Esophagus squamous epithelium (tissue), 5 donors: ENCODE measurements around the gene FGFBP2. TPM values are rescaled to one million over a fixed set of nuclear protein-coding genes. Genes with fewer than 3 reads are reported as not detected.
"Not testable (repeated sequence)": the region's sequence is repeated elsewhere in the genome, so short reads cannot be mapped to it uniquely, and the experiment has no call there.

Experiments
- DNase-seq: peaks from one replicate; lab custom pipeline; 2025; lab: John Stamatoyannopoulos, UW
- H3K27ac ChIP-seq, 4 donors: fragments of 200-600 bp; sonication (generic); one replicate each; pipeline ENCODE4 v1.5.1; 2016 to 2019; ENCODE audit warnings: mild to moderate bottlenecking in 1 of 4
- H3K27me3 ChIP-seq, 4 donors: fragments of 200-600 bp; sonication (generic); 1 replicate in 3 of 4; 2 replicates in 1 of 4; pipeline versions ENCODE4 v1.5.1 to v1.6.0; 2017 to 2021; ENCODE audit warnings: antibody characterized with exemption in 1 of 4
- H3K36me3 ChIP-seq, 3 donors: fragments of 200-600 bp; sonication (generic); one replicate each; pipeline ENCODE4 v1.5.1; 2016 to 2019
- H3K4me1 ChIP-seq, 3 donors: fragments of 200-600 bp; sonication (generic); one replicate each; pipeline ENCODE4 v1.5.1; 2017 to 2019
- H3K4me3 ChIP-seq, 4 donors: fragments of 200-600 bp; sonication (generic); 1 replicate in 3 of 4; 2 replicates in 1 of 4; pipeline ENCODE4 v1.5.1; 2016 to 2019; ENCODE audit warnings: mild to moderate bottlenecking in 2 of 4, moderate library complexity in 1 of 4
- H3K9me3 ChIP-seq, 3 donors: fragments of 200-600 bp; sonication (generic); one replicate each; pipeline ENCODE4 v1.5.1; 2016 to 2019
- CTCF ChIP-seq, 6 experiments: fragments of 450-650 bp in 4 of 6; fragments of 200-600 bp in 2 of 6; sonication (generic) in 2 of 6; IDR thresholded peaks; one replicate each; pipeline ENCODE4 v1.5.1; 2016 to 2019; ENCODE audit warnings: antibody characterized with exemption in 6 of 6, mild to moderate bottlenecking in 4 of 6, moderate library complexity in 4 of 6
- POLR2A ChIP-seq, 4 donors: fragments of 450-650 bp; IDR thresholded peaks; one replicate each; pipeline ENCODE4 v1.6.1; 2017; ENCODE audit warnings: antibody characterized with exemption in 4 of 4, mild to moderate bottlenecking in 4 of 4, moderate library complexity in 3 of 4
- WGBS, 2 donors: methylation state at CpG; one replicate each; pipeline ENCODE4 v1.1.5; 2018; 5-methylcytosine and 5-hydroxymethylcytosine counted together
- intact Hi-C: fragments of 100-400 bp; cut with DNase I; formaldehyde crosslinking; loops from one replicate; pipeline ENCODE4 v1.15.0; 2022
- total RNA-seq, 4 donors: library from RNA; depleted of rRNA; stranded (reverse); fragments of >200 nt; gene quantifications; one replicate each; pipeline ENCODE4 v1.1.0, GENCODE V29; 2016
- donor health status: DM: yes; HTN: yes; CAD: no.

Gene FGFBP2
- total RNA-seq, 4 donors from 2014 or later, result not detected

- intact Hi-C loops, result no loop called here
- no peak for DNase-seq
- no peaks in the 10 kb centered on the region for H3K36me3 ChIP-seq
- TF ChIP-seq POLR2A (IDR thresholded peaks at IDR 0.05) (no peak), CTCF (IDR thresholded peaks at IDR 0.05) (no peak)
- H3K9me3 ChIP-seq, result no peaks in the 10 kb centered on the region
- 98 to 100% methylated on average over 2 of the region's 2 CpGs for WGBS, 2 donors
- no peaks in the 10 kb centered on the region for H3K27me3 ChIP-seq
- no peak overlapping the region for H3K4me3 ChIP-seq
- H3K4me1 ChIP-seq, result peaks cover 9 to 80% (median 15%) of the 10 kb centered on the region in 3 donors
- H3K27ac ChIP-seq, result no peak overlapping the region
Measured at GRCh38 chr4:15917297-15917696, 45.7 kb downstream of the FGFBP2 start.

GRCh38 chr4:15916358-15916757, 46.6 kb downstream of the FGFBP2 start:
- H3K36me3 ChIP-seq, H3K9me3 ChIP-seq, intact Hi-C loops, H3K4me3 ChIP-seq, H3K27me3 ChIP-seq, DNase-seq: not testable (repeated sequence)
- Histone ChIP-seq H3K27ac (peak overlapping the region in 2 of 4 donors; percentile 72 to 81), H3K4me1 (peaks cover 9 to 76% (median 15%) of the 10 kb centered on the region in 3 donors)
- WGBS, 2 donors, result 61 to 83% methylated on average over 9 of the region's 9 CpGs

GRCh38 chr4:15914736-15915135, 48.2 kb downstream of the FGFBP2 start:
- intact Hi-C loops, result no loop called here
- WGBS, 2 donors, result 75 to 82% methylated on average over 2 of the region's 2 CpGs
- Histone ChIP-seq H3K36me3 (no peaks in the 10 kb centered on the region), H3K27ac (peak overlapping the region in 3 of 4 donors; percentile 69 to 81 (median 72)), H3K27me3 (no peaks in the 10 kb centered on the region), H3K4me3 (no peak overlapping the region), H3K4me1 (peaks cover 9 to 77% (median 11%) of the 10 kb centered on the region in 3 donors), H3K9me3 (no peaks in the 10 kb centered on the region)
- TF ChIP-seq CTCF (IDR thresholded peaks at IDR 0.05) (peak in 1 of 6 experiments; percentile 13), POLR2A (IDR thresholded peaks at IDR 0.05) (no peak)
- DNase-seq, result no peak

GRCh38 chr4:15914291-15914690, 48.7 kb downstream of the FGFBP2 start:
- no peak overlapping the region for H3K4me3 ChIP-seq
- DNase-seq, result no peak
- H3K9me3 ChIP-seq, result no peaks in the 10 kb centered on the region
- H3K36me3 ChIP-seq, result no peaks in the 10 kb centered on the region
- peak overlapping the region in 3 of 4 donors; percentile 69 to 81 (median 72) for H3K27ac ChIP-seq
- WGBS, 2 donors, result 58 to 86% methylated on average over 3 to 4 of the region's 4 CpGs
- TF ChIP-seq CTCF (IDR thresholded peaks at IDR 0.05), result no peak
- TF ChIP-seq POLR2A (IDR thresholded peaks at IDR 0.05), result no peak
- peaks cover 9 to 81% (median 11%) of the 10 kb centered on the region in 3 donors for H3K4me1 ChIP-seq
- intact Hi-C loops, result no loop called here
- no peaks in the 10 kb centered on the region for H3K27me3 ChIP-seq

GRCh38 chr4:15913631-15913970, 49.4 kb downstream of the FGFBP2 start:
- 20 to 49% methylated on average over 2 of the region's 2 CpGs for WGBS, 2 donors
- H3K27ac ChIP-seq, result peak overlapping the region in 3 of 4 donors; percentile 69 to 81 (median 72)
- no peak overlapping the region for H3K4me3 ChIP-seq
- intact Hi-C loops, result no loop called here
- TF ChIP-seq CTCF (IDR thresholded peaks at IDR 0.05) (no peak), POLR2A (IDR thresholded peaks at IDR 0.05) (no peak)
- no peaks in the 10 kb centered on the region for H3K9me3 ChIP-seq
- no peak for DNase-seq
- H3K4me1 ChIP-seq, result peaks cover 9 to 80% (median 10%) of the 10 kb centered on the region in 3 donors
- no peaks in the 10 kb centered on the region for H3K36me3 ChIP-seq
- H3K27me3 ChIP-seq, result no peaks in the 10 kb centered on the region
